Peyer's patch (tissue), 4 donors: ENCODE measurements around the gene RNF217. TPM values are rescaled to one million over a fixed set of nuclear protein-coding genes. Genes with fewer than 3 reads are reported as not detected.

Source experiments
- DNase-seq, 3 donors: peaks; one replicate each; pipeline ENCODE4 v3.0.0-alpha.2; 2017 to 2019
- H3K27ac ChIP-seq, 4 donors: fragments of 200-600 bp; sonication (generic); one replicate each; pipeline ENCODE4 v1.5.1; 2016 to 2019
- H3K27me3 ChIP-seq, 2 donors: fragments of 200-600 bp; sonication (generic); one replicate each; pipeline ENCODE4 v1.5.1; 2019
- H3K36me3 ChIP-seq, 3 donors: fragments of 200-600 bp; sonication (generic); one replicate each; pipeline ENCODE4 v1.5.1; 2016 to 2019
- H3K4me1 ChIP-seq, 4 donors: fragments of 200-600 bp; sonication (generic); one replicate each; pipeline ENCODE4 v1.5.1; 2016 to 2019
- H3K4me3 ChIP-seq, 4 donors: fragments of 200-600 bp; sonication (generic); 1 replicate in 3 of 4; 2 replicates in 1 of 4; pipeline ENCODE4 v1.5.1; 2016 to 2019; ENCODE audit warnings: mild to moderate bottlenecking in 1 of 4
- H3K9me3 ChIP-seq, 4 donors: fragments of 200-600 bp; sonication (generic); one replicate each; pipeline ENCODE4 v1.5.1; 2016 to 2019; ENCODE audit warnings: mild to moderate bottlenecking in 1 of 4
- CTCF ChIP-seq, 6 experiments: fragments of 450-650 bp in 4 of 6; fragments of 200-600 bp in 2 of 6; sonication (generic) in 1 of 6; IDR thresholded peaks; one replicate each; pipeline ENCODE4 v1.5.1; 2017 to 2019; ENCODE audit warnings: antibody characterized with exemption in 6 of 6, mild to moderate bottlenecking in 3 of 6, moderate library complexity in 1 of 6
- POLR2A ChIP-seq, 2 donors: fragments of 450-650 bp; IDR thresholded peaks; one replicate each; pipeline ENCODE4 v1.5.1; 2017; ENCODE audit warnings: antibody characterized with exemption in 2 of 2, mild to moderate bottlenecking in 2 of 2, moderate library complexity in 2 of 2
- total RNA-seq, 4 donors: library from RNA; depleted of rRNA; stranded (reverse); fragments of >200 nt; gene quantifications; one replicate each; pipeline ENCODE4 v1.1.0, GENCODE V29; 2016

RNF217 gene
- total RNA-seq, 4 donors from 2014 or later = 7.4 to 60.1 (median 23.5) TPM

GRCh38 chr6:125076482-125076742 lies 114.2 kb downstream of the RNF217 start:
- TF ChIP-seq POLR2A (IDR thresholded peaks at IDR 0.05) (no peak), CTCF (IDR thresholded peaks at IDR 0.05) (no peak)
- no peak overlapping the region for H3K27ac ChIP-seq
- no peaks in the 10 kb centered on the region for H3K27me3 ChIP-seq
- peaks cover 0 to 12% (median 0%) of the 10 kb centered on the region in 3 donors for H3K36me3 ChIP-seq
- H3K9me3 ChIP-seq = no peaks in the 10 kb centered on the region
- no peak for DNase-seq
- no peaks in the 10 kb centered on the region for H3K4me1 ChIP-seq
- H3K4me3 ChIP-seq = no peak overlapping the region

GRCh38 chr6:125077453-125077852 lies 115.2 kb downstream of the RNF217 start:
- Histone ChIP-seq H3K27me3 (no peaks in the 10 kb centered on the region), H3K27ac (no peak overlapping the region), H3K9me3 (no peaks in the 10 kb centered on the region), H3K36me3 (peaks cover 0 to 12% (median 0%) of the 10 kb centered on the region in 3 donors), H3K4me1 (no peaks in the 10 kb centered on the region), H3K4me3 (no peak overlapping the region)
- TF ChIP-seq CTCF (IDR thresholded peaks at IDR 0.05) = no peak
- no peak for TF ChIP-seq POLR2A (IDR thresholded peaks at IDR 0.05)
- DNase-seq = no peak

- Histone ChIP-seq H3K4me1 (no peaks in the 10 kb centered on the region), H3K27ac (no peak overlapping the region), H3K36me3 (peaks cover 0 to 19% (median 0%) of the 10 kb centered on the region in 3 donors), H3K9me3 (no peaks in the 10 kb centered on the region), H3K27me3 (no peaks in the 10 kb centered on the region), H3K4me3 (no peak overlapping the region)
- no peak for TF ChIP-seq CTCF (IDR thresholded peaks at IDR 0.05)
- no peak for TF ChIP-seq POLR2A (IDR thresholded peaks at IDR 0.05)
- no peak for DNase-seq
Measured at GRCh38 chr6:125078602-125079321, 116.5 kb downstream of the RNF217 start.

GRCh38 chr6:125082908-125083683 lies 120.9 kb downstream of the RNF217 start:
- H3K27ac ChIP-seq = no peak overlapping the region
- no peaks in the 10 kb centered on the region for H3K27me3 ChIP-seq
- no peaks in the 10 kb centered on the region for H3K4me1 ChIP-seq
- no peak for DNase-seq
- TF ChIP-seq CTCF (IDR thresholded peaks at IDR 0.05) = no peak
- TF ChIP-seq POLR2A (IDR thresholded peaks at IDR 0.05) = no peak
- no peak overlapping the region for H3K4me3 ChIP-seq
- H3K36me3 ChIP-seq = peaks cover 0 to 7% (median 0%) of the 10 kb centered on the region in 3 donors
- no peaks in the 10 kb centered on the region for H3K9me3 ChIP-seq

GRCh38 chr6:125083684-125083990 lies 121.4 kb downstream of the RNF217 start:
- TF ChIP-seq POLR2A (IDR thresholded peaks at IDR 0.05) (no peak), CTCF (IDR thresholded peaks at IDR 0.05) (no peak)

More at GRCh38 chr6:125083684-125083990, 121.4 kb downstream of the RNF217 start:
- no peak for DNase-seq
- H3K4me3 ChIP-seq = no peak overlapping the region
- H3K9me3 ChIP-seq = no peaks in the 10 kb centered on the region
- H3K27me3 ChIP-seq = no peaks in the 10 kb centered on the region
- peaks cover 0 to 7% (median 0%) of the 10 kb centered on the region in 3 donors for H3K36me3 ChIP-seq
- no peaks in the 10 kb centered on the region for H3K4me1 ChIP-seq
- no peak overlapping the region for H3K27ac ChIP-seq
